Natural killer cell (primary cell): Measurements from ENCODE around the gene SPOP. TPM values are rescaled to one million over a fixed set of nuclear protein-coding genes. Genes with fewer than 3 reads are reported as not detected.

Experiments
- ATAC-seq, 3 donors: fragments of 150-1000 bp in 2 of 3; fragments of 200-7000 bp in 1 of 3; cut with Tn5 transposase; 1 replicate in 1 of 3; 2 replicates in 2 of 3; pipeline ENCODE4 v1.10.0; 2021; ENCODE audit warnings: mild to moderate bottlenecking in 2 of 3, moderate library complexity in 2 of 3
- DNase-seq, 2 donors: peaks; one replicate each; pipeline versions ENCODE4 v3.0.0 to v3.0.0-alpha.2; 2013 to 2021; ENCODE audit warnings: mixed read lengths in 1 of 2
- H3K27ac ChIP-seq: one replicate; pipeline ENCODE4 v1.5.1; 2013; ENCODE audit warnings: mild to moderate bottlenecking, low read length
- H3K27me3 ChIP-seq: one replicate; pipeline ENCODE4 v1.6.1; 2013; ENCODE audit warnings: low read length; ENCODE audit not compliant: control insufficient read depth, insufficient read depth
- H3K36me3 ChIP-seq: one replicate; pipeline ENCODE4 v1.6.1; 2013; ENCODE audit warnings: low read length; ENCODE audit not compliant: control insufficient read depth, insufficient read depth
- H3K4me1 ChIP-seq: one replicate; pipeline ENCODE4 v1.6.1; 2013; ENCODE audit warnings: low read length; ENCODE audit not compliant: control insufficient read depth, insufficient read depth
- H3K4me3 ChIP-seq: one replicate; pipeline ENCODE4 v1.5.1; 2013; ENCODE audit warnings: low read length
- H3K9me3 ChIP-seq: one replicate; pipeline ENCODE4 v1.6.1; 2013; ENCODE audit warnings: low read length; ENCODE audit not compliant: control insufficient read depth, insufficient read depth
- H3K27ac Mint-ChIP-seq, 2 donors: one replicate each; pipeline ENCODE4 v1.8.0; 2022; ENCODE audit warnings: mild to moderate bottlenecking in 2 of 2, mixed read lengths in 2 of 2, moderate library complexity in 1 of 2
- H3K27me3 Mint-ChIP-seq, 2 donors: one replicate each; pipeline ENCODE4 v1.8.0; 2022; ENCODE audit warnings: low read depth in 2 of 2, mixed read lengths in 2 of 2
- H3K36me3 Mint-ChIP-seq: one replicate; pipeline ENCODE4 v1.8.0; 2022; ENCODE audit warnings: mixed read lengths
- H3K4me1 Mint-ChIP-seq, 2 donors: one replicate each; pipeline ENCODE4 v1.8.0; 2022; ENCODE audit warnings: mixed read lengths in 2 of 2
- H3K4me3 Mint-ChIP-seq: one replicate; pipeline ENCODE4 v1.8.0; 2022; ENCODE audit warnings: mild to moderate bottlenecking, moderate library complexity, mixed read lengths
- H3K9me3 Mint-ChIP-seq, 2 donors: one replicate each; pipeline ENCODE4 v1.8.0; 2022; ENCODE audit warnings: mixed read lengths in 2 of 2
- WGBS: methylation state at CpG from one replicate; pipeline ENCODE4 v1.1.7; 2013; ENCODE audit warnings: missing lambda C conversion rate; ENCODE audit not compliant: insufficient coverage; 5-methylcytosine and 5-hydroxymethylcytosine counted together
- intact Hi-C: fragments of 100-400 bp; cut with micrococcal nuclease; formaldehyde crosslinking; loops from one replicate; pipeline ENCODE4 v1.14.2; 2022
- total RNA-seq, 4 donors: library from RNA; stranded (reverse); fragments of 120-200 nt in 1 of 4; gene quantifications; one replicate each; pipeline versions ENCODE4 v1.2.3 to v1.2.4, GENCODE V29; 2013 to 2022
- TF ChIP-seq, protein P1 (sequence below): fragments of 200-600 bp; IDR thresholded peaks from one replicate; pipeline ENCODE4 v1.8.0; 2022; ENCODE audit warnings: antibody characterized with exemption

SPOP gene
- total RNA-seq, 3 donors from 2014 or later (not counting 1 experiment from before 2014, with no cell fraction given) = 45.4 to 56.5 (median 54.7) TPM

DNA sequence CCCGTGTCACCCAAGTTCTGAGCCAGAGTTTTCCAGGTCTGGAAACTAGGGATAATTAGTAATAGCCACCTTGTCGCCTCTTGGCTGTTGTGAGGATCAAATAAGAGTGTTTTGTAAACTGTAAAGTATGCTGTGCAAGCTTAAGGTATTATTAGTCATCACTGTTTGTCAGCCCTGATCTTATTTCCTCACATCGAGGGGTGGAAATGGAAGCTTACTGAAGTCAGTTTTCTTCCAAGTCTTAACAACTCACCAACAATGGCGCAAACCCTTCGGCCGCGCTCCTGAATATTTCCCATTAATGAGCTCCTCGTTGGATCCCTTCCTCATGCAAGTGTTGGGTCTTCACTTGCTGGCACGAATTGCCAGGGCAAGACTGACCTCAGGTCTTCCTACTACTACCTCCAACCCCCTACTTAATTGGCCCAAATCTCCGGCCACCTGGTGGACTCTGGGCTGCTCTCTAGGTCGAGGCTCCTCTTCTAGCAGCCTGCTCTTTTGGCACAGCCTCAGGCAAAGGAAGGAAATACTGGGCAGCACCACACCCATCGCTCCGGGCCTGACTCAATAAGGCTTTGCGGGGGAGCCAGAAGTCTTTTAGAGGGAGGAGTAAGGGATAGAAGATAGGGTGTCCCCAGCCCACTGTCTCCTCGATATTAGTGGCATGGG, 30.8 kb upstream of the SPOP start:
- Mint-ChIP-seq H3K9me3 (no peaks in the 10 kb centered on the region), H3K27me3 (no peaks in the 10 kb centered on the region), H3K36me3 (peaks cover 9% of the 10 kb centered on the region), H3K4me1 (peaks cover 59 to 64% of the 10 kb centered on the region in 2 donors), H3K4me3 (peak overlapping the region; percentile 96), H3K27ac (peak overlapping the region; percentile 97 to 98)
- TF ChIP-seq, protein P1, sequence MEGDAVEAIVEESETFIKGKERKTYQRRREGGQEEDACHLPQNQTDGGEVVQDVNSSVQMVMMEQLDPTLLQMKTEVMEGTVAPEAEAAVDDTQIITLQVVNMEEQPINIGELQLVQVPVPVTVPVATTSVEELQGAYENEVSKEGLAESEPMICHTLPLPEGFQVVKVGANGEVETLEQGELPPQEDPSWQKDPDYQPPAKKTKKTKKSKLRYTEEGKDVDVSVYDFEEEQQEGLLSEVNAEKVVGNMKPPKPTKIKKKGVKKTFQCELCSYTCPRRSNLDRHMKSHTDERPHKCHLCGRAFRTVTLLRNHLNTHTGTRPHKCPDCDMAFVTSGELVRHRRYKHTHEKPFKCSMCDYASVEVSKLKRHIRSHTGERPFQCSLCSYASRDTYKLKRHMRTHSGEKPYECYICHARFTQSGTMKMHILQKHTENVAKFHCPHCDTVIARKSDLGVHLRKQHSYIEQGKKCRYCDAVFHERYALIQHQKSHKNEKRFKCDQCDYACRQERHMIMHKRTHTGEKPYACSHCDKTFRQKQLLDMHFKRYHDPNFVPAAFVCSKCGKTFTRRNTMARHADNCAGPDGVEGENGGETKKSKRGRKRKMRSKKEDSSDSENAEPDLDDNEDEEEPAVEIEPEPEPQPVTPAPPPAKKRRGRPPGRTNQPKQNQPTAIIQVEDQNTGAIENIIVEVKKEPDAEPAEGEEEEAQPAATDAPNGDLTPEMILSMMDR = peak; percentile 10
- Histone ChIP-seq H3K27me3 (no peaks in the 10 kb centered on the region), H3K9me3 (no peaks in the 10 kb centered on the region), H3K36me3 (peaks cover 63% of the 10 kb centered on the region), H3K4me1 (peaks cover 35% of the 10 kb centered on the region), H3K4me3 (peak overlapping the region; percentile 58), H3K27ac (peak overlapping the region; percentile 93)
- WGBS = 59% methylated on average over 15 of the region's 15 CpGs
- DNase-seq (peak in 1 of 2 donors; percentile 38), ATAC-seq (peak in 1 of 3 donors; percentile 8)
- intact Hi-C loops = loop anchor here (1.0 kb wide), 2 partner anchors 30 to 80 kb away; partner anchors contain the start of genes KAT7 and SPOP

DNA sequence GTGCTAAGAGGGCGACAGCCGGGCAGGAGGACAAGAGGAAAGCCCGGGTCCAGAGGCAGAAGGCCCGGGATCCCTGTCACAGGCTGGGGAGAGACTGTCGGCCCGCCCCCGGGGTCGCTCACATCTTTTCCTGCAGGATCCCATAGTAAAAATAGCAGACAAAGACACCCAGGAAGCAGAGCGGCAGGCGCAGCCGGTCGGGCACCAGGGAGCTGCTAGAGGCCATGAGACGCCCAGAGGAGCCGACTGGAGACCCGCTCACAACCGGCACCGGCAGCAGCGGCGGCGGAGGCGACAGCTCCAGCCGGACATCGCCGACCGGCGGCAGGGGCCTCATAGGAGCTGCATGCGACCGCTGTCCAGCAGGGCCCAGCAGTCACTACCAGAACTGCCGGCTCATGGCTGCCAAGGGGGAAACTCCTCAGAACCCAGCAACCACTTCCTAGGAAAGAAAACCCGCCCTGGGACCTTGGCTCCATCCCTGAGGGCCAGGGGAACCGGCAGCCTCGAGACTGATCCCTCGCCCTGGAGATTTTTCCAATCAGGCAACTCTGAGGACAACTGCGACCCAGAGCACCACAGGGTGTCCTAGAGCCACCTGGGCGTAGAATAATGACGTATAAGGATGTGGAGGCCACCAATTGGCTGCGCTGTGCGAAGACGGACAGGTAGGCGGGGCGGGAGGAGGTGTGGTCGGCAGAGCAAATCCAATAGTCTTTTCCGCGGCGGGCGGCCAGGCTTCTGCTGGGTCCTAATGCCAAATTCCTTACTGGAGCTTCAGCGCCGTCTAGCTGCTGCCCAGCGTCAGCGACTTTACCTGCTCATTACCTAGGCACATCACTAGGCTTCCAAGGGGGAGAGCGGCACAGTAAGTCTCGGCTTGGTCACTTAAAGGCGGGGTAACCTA, 30.0 kb upstream of the SPOP start, which contains the start of gene SLC35B1:
Gene SLC35B1 (minus strand): TSS at position 357 of the 907 bp plus-strand sequence. CDS start 131 bp downstream, at position 226.
- H3K27ac Mint-ChIP-seq = peak within 1 kb of the TSS; percentile 97 to 98
- no peaks in the 10 kb centered on the region for H3K27me3 Mint-ChIP-seq
- peaks cover 27% of the 10 kb centered on the region for H3K4me1 ChIP-seq
- H3K36me3 ChIP-seq = peaks cover 63% of the 10 kb centered on the region
- H3K4me3 ChIP-seq = peak within 1 kb of the TSS; percentile 58
- DNase-seq (peak; percentile 95 to 99), ATAC-seq (peak; percentile 97 to 99 (median 98))
- intact Hi-C loops = loop anchor here (1.0 kb wide), 2 partner anchors 30 to 80 kb away; partner anchors contain the start of genes KAT7 and SPOP
- peak within 1 kb of the TSS; percentile 96 for H3K4me3 Mint-ChIP-seq
- H3K27me3 ChIP-seq = no peaks in the 10 kb centered on the region
- no peaks in the 10 kb centered on the region for H3K9me3 Mint-ChIP-seq
- peaks cover 9% of the 10 kb centered on the region for H3K36me3 Mint-ChIP-seq
- TF ChIP-seq, protein P1 = peak; percentile 62
- peaks cover 57 to 60% of the 10 kb centered on the region in 2 donors for H3K4me1 Mint-ChIP-seq
- no peaks in the 10 kb centered on the region for H3K9me3 ChIP-seq
- 2% methylated on average over 53 of the region's 53 CpGs for WGBS
- peak within 1 kb of the TSS; percentile 93 for H3K27ac ChIP-seq

DNA sequence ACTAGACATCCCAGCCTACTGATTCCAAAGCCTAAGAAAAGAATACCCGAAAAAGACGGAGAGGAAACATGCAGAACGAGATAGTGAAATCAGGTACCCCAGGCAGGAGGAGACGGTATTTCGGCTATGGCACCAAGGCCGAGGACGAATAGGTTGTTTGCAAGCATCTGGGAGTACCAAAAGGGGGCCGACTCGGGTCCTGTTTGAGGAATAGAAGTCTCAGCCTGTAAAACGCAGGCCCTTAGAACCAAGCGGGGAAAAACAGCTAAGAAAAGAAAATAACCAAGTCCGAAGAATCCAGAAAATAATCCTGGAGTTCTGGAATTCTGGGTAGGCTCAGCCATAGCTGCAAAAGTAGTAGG, 29.3 kb upstream of the SPOP start:
- Mint-ChIP-seq H3K4me1 (peaks cover 53 to 57% of the 10 kb centered on the region in 2 donors), H3K36me3 (peaks cover 9% of the 10 kb centered on the region), H3K27ac (peak overlapping the region; percentile 97 to 98), H3K9me3 (no peaks in the 10 kb centered on the region), H3K27me3 (no peaks in the 10 kb centered on the region), H3K4me3 (peak overlapping the region; percentile 96)
- Histone ChIP-seq H3K4me1 (peaks cover 22% of the 10 kb centered on the region), H3K27ac (peak overlapping the region; percentile 93), H3K27me3 (no peaks in the 10 kb centered on the region), H3K4me3 (peak overlapping the region; percentile 58), H3K36me3 (peaks cover 62% of the 10 kb centered on the region), H3K9me3 (no peaks in the 10 kb centered on the region)
- TF ChIP-seq, protein P1 = no peak
- peak in 1 of 2 donors; percentile 68 for DNase-seq
- no peak for ATAC-seq
- intact Hi-C loops = no loop called here
- WGBS = under 1% methylated on average over 12 of the region's 12 CpGs
